Neural crest cell (in vitro differentiated cells): Measurements from ENCODE around the gene L3MBTL3. TPM values are rescaled to one million over a fixed set of nuclear protein-coding genes. Genes with fewer than 3 reads are reported as not detected.

ENCODE experiments used
- DNase-seq: peaks from one replicate; pipeline ENCODE4 v3.0.0; 2021; ENCODE audit warnings: low read depth, mixed read lengths, low spot score
- H3K27ac Mint-ChIP-seq: one replicate; pipeline ENCODE4 v1.8.0; 2021; ENCODE audit warnings: mild to moderate bottlenecking, mixed read lengths; ENCODE audit not compliant: unreplicated experiment
- H3K27me3 Mint-ChIP-seq: 2 replicates; pipeline ENCODE4 v1.8.0; 2021; ENCODE audit warnings: low read depth, mild to moderate bottlenecking, mixed read lengths
- H3K36me3 Mint-ChIP-seq: 2 replicates; pipeline ENCODE4 v1.8.0; 2021; ENCODE audit warnings: low read depth, mild to moderate bottlenecking, mixed read lengths
- H3K4me1 Mint-ChIP-seq: 2 replicates; pipeline ENCODE4 v1.8.0; 2021; ENCODE audit warnings: mixed read lengths
- H3K4me3 Mint-ChIP-seq: one replicate; pipeline ENCODE4 v1.8.0; 2021; ENCODE audit warnings: mild to moderate bottlenecking, mixed read lengths
- H3K9me3 Mint-ChIP-seq: 2 replicates; pipeline ENCODE4 v1.8.0; 2021; ENCODE audit warnings: mixed read lengths
- CTCF ChIP-seq: fragments of 200-600 bp; sonication (generic); conservative IDR thresholded peaks from 2 replicates; pipeline ENCODE4 v1.5.0; 2021; ENCODE audit warnings: antibody characterized with exemption, mild to moderate bottlenecking
- total RNA-seq: library from RNA; stranded (reverse); gene quantifications from 2 replicates; pipeline ENCODE4 v1.2.1, GENCODE V29; 2021

Gene L3MBTL3
- total RNA-seq, 1 donor from 2014 or later: 22.8 TPM

DNA sequence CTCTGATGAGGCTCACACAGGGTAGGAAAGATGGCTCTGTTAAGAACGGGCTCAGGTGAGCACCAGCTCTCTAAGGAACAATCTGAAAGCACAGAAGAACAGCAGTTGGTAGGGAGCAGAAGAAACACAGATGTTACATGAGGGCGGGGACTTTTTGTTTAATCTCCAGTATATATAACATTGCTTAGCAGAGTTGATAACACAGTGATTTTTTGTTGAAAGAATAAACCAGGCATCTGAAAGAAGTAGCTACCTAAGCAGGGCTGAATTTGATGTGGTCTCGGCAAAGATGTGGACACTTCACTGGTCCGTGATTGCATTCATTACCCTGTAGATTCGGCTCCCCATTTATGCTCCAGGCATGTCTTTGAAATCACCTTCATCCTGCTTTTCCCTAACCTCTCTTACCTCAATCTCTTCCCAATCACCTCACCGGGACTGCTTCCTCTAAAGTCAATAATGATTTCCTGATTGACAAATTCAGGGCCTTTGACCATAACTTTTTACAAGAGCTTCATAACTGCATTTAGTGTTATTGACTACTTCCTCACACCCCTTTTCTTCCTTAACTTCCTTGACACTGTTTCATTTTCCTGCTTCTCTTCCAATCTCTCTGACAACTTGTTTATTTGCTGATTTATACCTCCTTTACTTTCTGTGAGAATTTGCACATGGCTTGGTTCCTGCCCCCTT is 170.0 kb downstream of the L3MBTL3 start:
- no peak overlapping the region for H3K4me3 Mint-ChIP-seq
- TF ChIP-seq CTCF: no peak
- H3K36me3 Mint-ChIP-seq: peaks cover 5% of the 10 kb centered on the region
- no peaks in the 10 kb centered on the region for H3K27me3 Mint-ChIP-seq
- peaks cover 9% of the 10 kb centered on the region for H3K4me1 Mint-ChIP-seq
- DNase-seq: no peak
- H3K27ac Mint-ChIP-seq: no peak overlapping the region
- peaks cover 11% of the 10 kb centered on the region for H3K9me3 Mint-ChIP-seq

GRCh38 chr6:130189531-130190397 is 171.4 kb downstream of the L3MBTL3 start:
- DNase-seq: no peak
- no peaks in the 10 kb centered on the region for H3K27me3 Mint-ChIP-seq
- peaks cover 9% of the 10 kb centered on the region for H3K4me1 Mint-ChIP-seq
- peaks cover 13% of the 10 kb centered on the region for H3K9me3 Mint-ChIP-seq
- H3K4me3 Mint-ChIP-seq: no peak overlapping the region
- TF ChIP-seq CTCF: no peak
- H3K27ac Mint-ChIP-seq: no peak overlapping the region
- peaks cover 5% of the 10 kb centered on the region for H3K36me3 Mint-ChIP-seq

Other genes with a start within 250 kb of the L3MBTL3 start
- not detected in 2 replicates for gene TMEM244, start 157.3 kb upstream of the L3MBTL3 start, total RNA-seq
- 0.58 and 0.73 TPM in 2 replicates for gene SAMD3, start 204.4 kb downstream of the L3MBTL3 start, total RNA-seq